Calu3 (cell line): ENCODE results near the gene WBP2NL. TPM values are rescaled to one million over a fixed set of nuclear protein-coding genes. Genes with fewer than 3 reads are reported as not detected.

Source experiments
- BruUV-seq: library from RNA; stranded (reverse); fragments of 400-500 nt; replicated peaks from 2 replicates; lab custom pipeline; 2021; lab: Mats Ljungman, UMichigan
- CTCF ChIA-PET: fragments of 300-600 bp; sonication (Branson Sonifier 250); formaldehyde crosslinking; loops from one replicate; lab custom pipeline; 2022; ENCODE audit warnings: antibody characterized with exemption; lab: Charles Lee
- DNase-seq: peaks from one replicate; pipeline ENCODE4 v3.0.0; 2022
- H3K27ac Mint-ChIP-seq: one replicate; pipeline ENCODE4 v1.8.0; 2022; ENCODE audit warnings: mixed read lengths; ENCODE audit not compliant: unreplicated experiment
- H3K27me3 Mint-ChIP-seq: one replicate; pipeline ENCODE4 v1.8.0; 2022; ENCODE audit warnings: mixed read lengths; ENCODE audit not compliant: unreplicated experiment
- H3K36me3 Mint-ChIP-seq: one replicate; pipeline ENCODE4 v1.8.0; 2022; ENCODE audit warnings: mild to moderate bottlenecking, moderate library complexity, mixed read lengths; ENCODE audit not compliant: insufficient read depth, unreplicated experiment
- H3K4me1 Mint-ChIP-seq: one replicate; pipeline ENCODE4 v1.8.0; 2022; ENCODE audit warnings: mild to moderate bottlenecking, low read depth, mixed read lengths; ENCODE audit not compliant: unreplicated experiment
- H3K4me3 Mint-ChIP-seq: one replicate; pipeline ENCODE4 v1.8.0; 2022; ENCODE audit warnings: mild to moderate bottlenecking, low read depth, moderate library complexity, mixed read lengths; ENCODE audit not compliant: unreplicated experiment
- H3K9me3 Mint-ChIP-seq: one replicate; pipeline ENCODE4 v1.8.0; 2022; ENCODE audit warnings: low read depth, mixed read lengths; ENCODE audit not compliant: unreplicated experiment
- intact Hi-C: fragments of 100-400 bp; cut with micrococcal nuclease; formaldehyde crosslinking; loops from one replicate; pipeline ENCODE4 v1.10.0; 2022; ENCODE audit not compliant: unreplicated experiment
- total RNA-seq: library from RNA; stranded (reverse); gene quantifications from 2 replicates; pipeline ENCODE4 v1.2.3, GENCODE V29; 2022
- TF ChIP-seq, protein P1 (sequence below): fragments of 200-600 bp; IDR thresholded peaks from one replicate; pipeline ENCODE4 v1.8.0; 2022; ENCODE audit warnings: antibody characterized with exemption; ENCODE audit not compliant: unreplicated experiment

Gene WBP2NL
- total RNA-seq, 1 experiment from 2014 or later, result 2.8 TPM

DNA sequence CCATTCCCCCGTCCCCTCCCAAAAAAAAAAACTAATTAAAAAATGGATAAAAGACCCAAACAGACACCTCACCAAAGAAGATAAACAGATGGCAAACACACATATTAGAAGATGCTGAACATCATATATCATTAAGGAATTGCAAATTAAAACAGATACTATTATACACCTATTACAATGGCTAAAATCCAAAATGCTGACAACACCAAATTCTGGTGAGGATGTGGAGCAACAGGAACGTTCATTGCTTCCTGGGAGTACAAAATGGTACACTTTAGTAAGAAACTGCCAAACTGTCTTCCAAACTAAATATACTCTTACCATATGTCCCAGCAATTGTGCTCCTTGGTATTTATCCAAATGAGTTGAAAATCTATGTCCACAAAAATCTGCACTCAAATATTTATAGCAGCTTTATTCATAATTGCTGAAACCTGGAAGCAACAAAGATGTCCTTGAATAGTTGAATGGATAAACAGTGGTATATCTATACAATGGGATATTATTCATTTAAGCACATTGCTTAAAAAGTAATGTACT, 52.1 kb downstream of the WBP2NL start:
- CTCF ChIA-PET, result interaction anchor here (0.7 kb wide), 1 partner anchor 84 kb away, joined by 4 read pairs; no protein-coding TSS in a partner anchor
- Mint-ChIP-seq H3K9me3 (no peaks in the 10 kb centered on the region), H3K27ac (no peak overlapping the region), H3K4me1 (no peaks in the 10 kb centered on the region), H3K36me3 (no peaks in the 10 kb centered on the region), H3K27me3 (no peaks in the 10 kb centered on the region), H3K4me3 (no peak overlapping the region)
- no TSS peak for BruUV-seq
- intact Hi-C loops, result no loop called here
- TF ChIP-seq, protein P1, sequence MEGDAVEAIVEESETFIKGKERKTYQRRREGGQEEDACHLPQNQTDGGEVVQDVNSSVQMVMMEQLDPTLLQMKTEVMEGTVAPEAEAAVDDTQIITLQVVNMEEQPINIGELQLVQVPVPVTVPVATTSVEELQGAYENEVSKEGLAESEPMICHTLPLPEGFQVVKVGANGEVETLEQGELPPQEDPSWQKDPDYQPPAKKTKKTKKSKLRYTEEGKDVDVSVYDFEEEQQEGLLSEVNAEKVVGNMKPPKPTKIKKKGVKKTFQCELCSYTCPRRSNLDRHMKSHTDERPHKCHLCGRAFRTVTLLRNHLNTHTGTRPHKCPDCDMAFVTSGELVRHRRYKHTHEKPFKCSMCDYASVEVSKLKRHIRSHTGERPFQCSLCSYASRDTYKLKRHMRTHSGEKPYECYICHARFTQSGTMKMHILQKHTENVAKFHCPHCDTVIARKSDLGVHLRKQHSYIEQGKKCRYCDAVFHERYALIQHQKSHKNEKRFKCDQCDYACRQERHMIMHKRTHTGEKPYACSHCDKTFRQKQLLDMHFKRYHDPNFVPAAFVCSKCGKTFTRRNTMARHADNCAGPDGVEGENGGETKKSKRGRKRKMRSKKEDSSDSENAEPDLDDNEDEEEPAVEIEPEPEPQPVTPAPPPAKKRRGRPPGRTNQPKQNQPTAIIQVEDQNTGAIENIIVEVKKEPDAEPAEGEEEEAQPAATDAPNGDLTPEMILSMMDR, result no peak
- DNase-seq, result no peak

DNA sequence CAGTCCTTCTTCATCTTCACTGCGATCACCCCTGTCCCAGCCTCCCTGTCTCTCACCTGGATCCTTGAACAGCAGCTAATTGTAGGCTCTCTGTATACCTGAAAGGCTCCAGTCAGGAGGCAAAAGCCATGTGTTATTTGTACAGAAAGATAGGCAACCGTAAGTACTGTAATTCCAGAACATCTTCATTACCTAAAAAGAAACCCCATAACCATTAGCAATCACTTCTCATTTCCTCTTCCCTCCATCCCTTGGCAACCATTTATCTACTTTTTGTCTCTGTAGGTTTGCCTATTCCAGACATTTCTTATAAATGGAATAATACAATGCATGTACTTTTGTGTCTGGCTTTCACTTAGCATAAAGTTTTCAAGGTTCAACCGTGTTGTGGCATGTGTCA, 54.2 kb downstream of the WBP2NL start:
- Mint-ChIP-seq H3K27ac (no peak overlapping the region), H3K36me3 (no peaks in the 10 kb centered on the region), H3K4me1 (no peaks in the 10 kb centered on the region), H3K27me3 (no peaks in the 10 kb centered on the region), H3K9me3 (peaks cover 4% of the 10 kb centered on the region), H3K4me3 (no peak overlapping the region)
- CTCF ChIA-PET, result no interaction called here
- TF ChIP-seq, protein P1, result no peak
- intact Hi-C loops, result no loop called here
- DNase-seq, result no peak
- BruUV-seq, result no TSS peak

DNA sequence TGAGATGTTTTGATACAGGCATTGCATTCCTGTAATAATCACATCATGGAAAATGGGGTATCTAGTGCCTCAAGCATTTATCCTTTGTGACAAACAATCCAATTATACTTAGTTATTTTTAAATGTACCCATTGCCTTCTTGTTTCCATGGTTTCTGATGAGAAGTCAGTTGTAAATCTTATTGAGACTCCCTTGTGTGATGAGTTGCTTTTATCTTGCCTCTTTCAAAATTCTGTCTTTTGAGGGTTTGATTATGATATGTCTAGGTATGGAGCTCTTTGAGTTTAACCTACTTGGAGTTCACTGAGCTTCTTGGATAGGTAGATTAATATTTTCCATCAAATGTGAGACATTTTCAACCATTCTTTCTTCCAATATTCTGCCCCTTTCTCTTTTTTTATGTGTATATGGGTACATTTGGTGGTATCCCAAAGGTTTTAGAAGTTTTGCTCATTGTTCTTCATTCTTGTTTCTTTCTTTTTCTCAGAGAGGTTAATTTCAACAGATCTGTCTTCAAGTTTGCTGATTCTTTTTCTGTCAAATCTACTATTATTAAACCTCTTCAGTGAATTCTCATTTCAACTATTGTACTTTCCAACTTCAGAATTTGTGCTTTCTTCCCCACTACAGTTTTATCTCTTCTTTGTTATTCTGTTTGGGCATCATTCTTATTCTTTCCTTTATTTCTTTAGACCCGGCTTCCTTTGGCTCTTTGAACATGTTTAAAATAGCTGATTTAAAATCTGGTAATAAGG, 58.3 kb downstream of the WBP2NL start:
- TF ChIP-seq, protein P1, result no peak
- DNase-seq, result no peak
- BruUV-seq, result no TSS peak
- H3K27me3 Mint-ChIP-seq, result no peaks in the 10 kb centered on the region
- no peak overlapping the region for H3K4me3 Mint-ChIP-seq
- CTCF ChIA-PET, result no interaction called here
- intact Hi-C loops, result no loop called here
- H3K27ac Mint-ChIP-seq, result no peak overlapping the region
- peaks cover 13% of the 10 kb centered on the region for H3K9me3 Mint-ChIP-seq
- peaks cover 6% of the 10 kb centered on the region for H3K36me3 Mint-ChIP-seq
- H3K4me1 Mint-ChIP-seq, result no peaks in the 10 kb centered on the region

DNA sequence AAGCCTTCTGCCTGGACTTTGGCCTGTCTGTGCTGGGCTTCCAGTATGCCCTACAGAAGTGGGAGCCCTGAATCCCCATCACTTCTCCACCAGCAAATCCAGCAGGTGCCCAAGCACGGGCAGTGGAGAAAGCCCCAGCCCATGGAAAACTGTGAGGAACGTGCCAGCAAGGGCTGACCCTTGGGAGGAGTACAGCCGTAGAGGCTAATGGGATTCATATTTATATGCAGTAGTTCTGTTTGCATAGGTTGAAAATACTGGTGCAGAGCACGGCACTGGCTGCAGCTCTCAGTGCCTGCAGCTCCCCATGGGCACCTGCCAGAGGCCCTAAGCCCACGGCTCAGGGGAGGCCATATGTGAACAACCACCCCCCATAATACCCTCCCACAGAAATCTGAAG, 61.9 kb downstream of the WBP2NL start:
- H3K27me3 Mint-ChIP-seq, result no peaks in the 10 kb centered on the region
- no TSS peak for BruUV-seq

More for the DNA sequence above, 61.9 kb downstream of the WBP2NL start:
- CTCF ChIA-PET, result interaction anchor here (0.6 kb wide), 1 partner anchor 715 kb away, joined by 4 read pairs; no protein-coding TSS in a partner anchor
- no peak overlapping the region for H3K27ac Mint-ChIP-seq
- no peak overlapping the region for H3K4me3 Mint-ChIP-seq
- TF ChIP-seq, protein P1, result no peak
- peaks cover 11% of the 10 kb centered on the region for H3K36me3 Mint-ChIP-seq
- no peak for DNase-seq
- peaks cover 13% of the 10 kb centered on the region for H3K9me3 Mint-ChIP-seq
- no peaks in the 10 kb centered on the region for H3K4me1 Mint-ChIP-seq
- intact Hi-C loops, result no loop called here
